GM23338 (cell line): ENCODE measurements around the gene CTNNA2. TPM values are rescaled to one million over a fixed set of nuclear protein-coding genes. Genes with fewer than 3 reads are reported as not detected.

ENCODE experiments used
- ATAC-seq: fragments of 200-7000 bp; cut with Tn5 transposase; 3 replicates; pipeline ENCODE4 v1.9.1; 2020
- DNase-seq: peaks from one replicate; pipeline ENCODE4 v3.0.0-alpha.2; 2015; ENCODE audit warnings: low spot score
- H2AFZ ChIP-seq: fragments of 200-600 bp; sonication (generic); 2 replicates; pipeline ENCODE4 v1.8.0; 2016; ENCODE audit warnings: antibody characterized with exemption, mild to moderate bottlenecking, moderate library complexity
- H3F3A ChIP-seq: fragments of 200-600 bp; sonication (generic); replicated peaks from 2 replicates; pipeline ENCODE4 v1.8.0; 2017; ENCODE audit warnings: antibody characterized with exemption, mixed run types, low read depth
- H3K27ac ChIP-seq: fragments of 200-600 bp; sonication (generic); 2 replicates; pipeline ENCODE4 v1.6.1; 2016; ENCODE audit warnings: low read depth
- H3K27me3 ChIP-seq: fragments of 200-600 bp; sonication (generic); 2 replicates; pipeline ENCODE4 v1.8.0; 2016; ENCODE audit warnings: mild to moderate bottlenecking, mixed run types, moderate library complexity; ENCODE audit not compliant: insufficient read depth
- H3K36me3 ChIP-seq: fragments of 200-600 bp; sonication (generic); 2 replicates; pipeline ENCODE4 v1.8.0; 2016; ENCODE audit warnings: mild to moderate bottlenecking; ENCODE audit not compliant: insufficient read depth
- H3K4me1 ChIP-seq: fragments of 200-600 bp; sonication (generic); 2 replicates; pipeline ENCODE4 v1.8.0; 2016; ENCODE audit warnings: mild to moderate bottlenecking, moderate library complexity; ENCODE audit not compliant: insufficient read depth
- H3K4me2 ChIP-seq: fragments of 200-600 bp; sonication (generic); 2 replicates; pipeline ENCODE4 v1.7.1; 2017; ENCODE audit warnings: mixed run types
- H3K4me3 ChIP-seq: fragments of 200-600 bp; sonication (generic); 2 replicates; pipeline ENCODE4 v1.6.1; 2016; ENCODE audit warnings: mixed run types
- H3K79me2 ChIP-seq: fragments of 200-600 bp; sonication (generic); replicated peaks from 2 replicates; pipeline ENCODE4 v1.8.0; 2017; ENCODE audit warnings: mild to moderate bottlenecking; ENCODE audit not compliant: insufficient read depth
- H3K9me2 ChIP-seq: fragments of 200-600 bp; sonication (generic); 2 replicates; pipeline ENCODE4 v1.8.0; 2017; ENCODE audit not compliant: insufficient read depth
- H4K20me1 ChIP-seq: fragments of 200-600 bp; sonication (generic); replicated peaks from 2 replicates; pipeline ENCODE4 v1.8.0; 2017; ENCODE audit warnings: mild to moderate bottlenecking; ENCODE audit not compliant: insufficient read depth
- H3K27ac Mint-ChIP-seq: 2 replicates; pipeline ENCODE4 v1.8.0; 2020; ENCODE audit warnings: inconsistent platforms, mild to moderate bottlenecking, moderate library complexity, mixed read lengths
- H3K27me3 Mint-ChIP-seq: 3 replicates; pipeline ENCODE4 v1.8.0; 2022; ENCODE audit warnings: low read depth, mild to moderate bottlenecking, moderate library complexity, mixed read lengths, inconsistent platforms; ENCODE audit not compliant: insufficient read depth, poor library complexity
- H3K36me3 Mint-ChIP-seq: 3 replicates; pipeline ENCODE4 v1.8.0; 2021; ENCODE audit warnings: low read depth, mild to moderate bottlenecking, inconsistent platforms, moderate library complexity, mixed read lengths
- H3K4me1 Mint-ChIP-seq: 3 replicates; pipeline ENCODE4 v1.8.0; 2020; ENCODE audit warnings: mild to moderate bottlenecking, inconsistent platforms, mixed read lengths
- H3K4me3 Mint-ChIP-seq: 3 replicates; pipeline ENCODE4 v1.8.0; 2021; ENCODE audit warnings: moderate library complexity, mild to moderate bottlenecking, inconsistent platforms, mixed read lengths
- H3K9me3 Mint-ChIP-seq: 3 replicates; pipeline ENCODE4 v1.8.0; 2020; ENCODE audit warnings: moderate library complexity, mild to moderate bottlenecking, inconsistent platforms, mixed read lengths
- CREB1 ChIP-seq: fragments of 250-450 bp; sonication (Bioruptor Pico); IDR thresholded peaks from 2 replicates; pipeline ENCODE4 v1.5.0; 2020; ENCODE audit warnings: low read depth, mild to moderate bottlenecking, moderate library complexity
- EZH2 ChIP-seq: fragments of 200-600 bp; sonication (generic); IDR thresholded peaks from one replicate; pipeline ENCODE4 v1.8.0; 2017; ENCODE audit warnings: antibody characterized with exemption, mild to moderate bottlenecking, low read depth; ENCODE audit not compliant: unreplicated experiment
- EZH2phosphoT487 ChIP-seq: fragments of 200-600 bp; sonication (generic); IDR thresholded peaks from one replicate; pipeline ENCODE4 v1.8.1; 2018; ENCODE audit warnings: antibody characterized with exemption; ENCODE audit not compliant: unreplicated experiment
- JUNB ChIP-seq: IDR thresholded peaks from one replicate; pipeline ENCODE4 v1.6.1; 2016; ENCODE audit warnings: antibody characterized with exemption; ENCODE audit not compliant: unreplicated experiment
- NANOG ChIP-seq: IDR thresholded peaks from 2 replicates; pipeline ENCODE4 v1.6.1; 2016; ENCODE audit warnings: antibody characterized with exemption, borderline replicate concordance
- POLR2AphosphoS5 ChIP-seq: IDR thresholded peaks from 2 replicates; pipeline ENCODE4 v1.6.1; 2016; ENCODE audit warnings: antibody characterized with exemption, low read depth
- STAT1 ChIP-seq: IDR thresholded peaks from one replicate; pipeline ENCODE4 v1.6.1; 2016; ENCODE audit warnings: antibody characterized with exemption; ENCODE audit not compliant: unreplicated experiment
- ZNF114 ChIP-seq: fragments of 250-450 bp; sonication (Bioruptor Pico); IDR thresholded peaks from 2 replicates; pipeline ENCODE4 v1.5.0; 2020; ENCODE audit warnings: mild to moderate bottlenecking, moderate library complexity
- ZNF331 ChIP-seq: fragments of 250-450 bp; sonication (Bioruptor Pico); IDR thresholded peaks from 2 replicates; pipeline ENCODE4 v1.5.0; 2020; ENCODE audit warnings: low read depth, mild to moderate bottlenecking, moderate library complexity
- polyA plus RNA-seq: library from polyadenylated mRNA; unstranded; fragments of >200 nt; fragmentation: Nextera tagmentation; extraction: Ambion mirVana; gene quantifications from 2 replicates; pipeline ENCODE4 v1.2.1, GENCODE V29; 2016
- total RNA-seq: library from RNA; depleted of rRNA; stranded (reverse); fragments of >200 nt; shearing (Covaris generic); gene quantifications from 2 replicates; pipeline ENCODE4 v1.2.3, GENCODE V29; 2014
- TF ChIP-seq, protein P1 (sequence below): IDR thresholded peaks from one replicate; pipeline ENCODE4 v1.6.1; 2018; ENCODE audit warnings: antibody characterized with exemption; ENCODE audit not compliant: unreplicated experiment
- TF ChIP-seq, protein P2 (sequence below): IDR thresholded peaks from 2 replicates; pipeline ENCODE4 v1.6.1; 2016; ENCODE audit warnings: antibody characterized with exemption
- TF ChIP-seq, protein P3 (sequence below), 2 experiments: fragments of 200-600 bp in 1 of 2; sonication (generic) in 1 of 2; conservative IDR thresholded peaks; 2 replicates each; pipeline versions ENCODE4 v1.5.1 to v1.6.1; 2016 to 2017; ENCODE audit warnings: antibody characterized with exemption in 2 of 2, low read depth in 2 of 2, mild to moderate bottlenecking in 2 of 2, moderate library complexity in 1 of 2
- TF ChIP-seq, protein P4 (sequence below): fragments of 250-450 bp; sonication (Bioruptor Pico); IDR thresholded peaks from 2 replicates; pipeline ENCODE4 v1.5.0; 2020; ENCODE audit warnings: mild to moderate bottlenecking, moderate library complexity

Gene CTNNA2
- total and polyA plus RNA-seq, 2 experiments from 2014 or later = 6.4 to 15.6 TPM

DNA sequence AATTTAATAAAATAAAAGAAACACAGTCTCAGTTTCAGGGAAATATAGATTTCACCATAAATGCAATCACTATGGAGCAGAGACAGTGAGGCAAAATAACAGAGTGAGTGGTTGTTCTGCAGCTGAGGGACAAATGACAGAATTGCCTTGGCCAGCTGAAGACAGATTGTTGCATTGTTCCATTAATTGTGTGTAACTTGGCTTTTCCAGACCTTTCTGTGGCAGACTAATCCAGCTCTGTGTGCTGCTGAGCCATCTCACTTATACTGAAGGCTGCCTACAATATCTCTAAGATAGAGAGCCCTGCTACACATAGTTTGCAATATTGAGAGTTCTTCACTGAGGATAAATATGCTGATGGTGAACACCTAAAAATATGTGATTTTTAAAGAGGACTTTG, 780.2 kb downstream of the CTNNA2 start:
- Histone ChIP-seq H3K4me3 (no peak overlapping the region), H3F3A (no peaks in the 10 kb centered on the region), H4K20me1 (no peaks in the 10 kb centered on the region; the same call in 1 of the 2 replicates), H3K36me3 (no peaks in the 10 kb centered on the region), H3K4me2 (no peak overlapping the region), H3K9me2 (peaks cover 5% of the 10 kb centered on the region; the same call in 1 of the 2 replicates), H2AFZ (no peak overlapping the region), H3K27me3 (no peaks in the 10 kb centered on the region), H3K27ac (no peak overlapping the region), H3K79me2 (no peaks in the 10 kb centered on the region), H3K4me1 (peaks cover under 1% of the 10 kb centered on the region)
- peaks cover 9% of the 10 kb centered on the region for H3K4me1 Mint-ChIP-seq
- DNase-seq (no peak), ATAC-seq (no peak)
- H3K9me3 Mint-ChIP-seq = no peaks in the 10 kb centered on the region
- H3K36me3 Mint-ChIP-seq = no peaks in the 10 kb centered on the region
- no peak for TF ChIP-seq STAT1
- TF ChIP-seq, protein P1, sequence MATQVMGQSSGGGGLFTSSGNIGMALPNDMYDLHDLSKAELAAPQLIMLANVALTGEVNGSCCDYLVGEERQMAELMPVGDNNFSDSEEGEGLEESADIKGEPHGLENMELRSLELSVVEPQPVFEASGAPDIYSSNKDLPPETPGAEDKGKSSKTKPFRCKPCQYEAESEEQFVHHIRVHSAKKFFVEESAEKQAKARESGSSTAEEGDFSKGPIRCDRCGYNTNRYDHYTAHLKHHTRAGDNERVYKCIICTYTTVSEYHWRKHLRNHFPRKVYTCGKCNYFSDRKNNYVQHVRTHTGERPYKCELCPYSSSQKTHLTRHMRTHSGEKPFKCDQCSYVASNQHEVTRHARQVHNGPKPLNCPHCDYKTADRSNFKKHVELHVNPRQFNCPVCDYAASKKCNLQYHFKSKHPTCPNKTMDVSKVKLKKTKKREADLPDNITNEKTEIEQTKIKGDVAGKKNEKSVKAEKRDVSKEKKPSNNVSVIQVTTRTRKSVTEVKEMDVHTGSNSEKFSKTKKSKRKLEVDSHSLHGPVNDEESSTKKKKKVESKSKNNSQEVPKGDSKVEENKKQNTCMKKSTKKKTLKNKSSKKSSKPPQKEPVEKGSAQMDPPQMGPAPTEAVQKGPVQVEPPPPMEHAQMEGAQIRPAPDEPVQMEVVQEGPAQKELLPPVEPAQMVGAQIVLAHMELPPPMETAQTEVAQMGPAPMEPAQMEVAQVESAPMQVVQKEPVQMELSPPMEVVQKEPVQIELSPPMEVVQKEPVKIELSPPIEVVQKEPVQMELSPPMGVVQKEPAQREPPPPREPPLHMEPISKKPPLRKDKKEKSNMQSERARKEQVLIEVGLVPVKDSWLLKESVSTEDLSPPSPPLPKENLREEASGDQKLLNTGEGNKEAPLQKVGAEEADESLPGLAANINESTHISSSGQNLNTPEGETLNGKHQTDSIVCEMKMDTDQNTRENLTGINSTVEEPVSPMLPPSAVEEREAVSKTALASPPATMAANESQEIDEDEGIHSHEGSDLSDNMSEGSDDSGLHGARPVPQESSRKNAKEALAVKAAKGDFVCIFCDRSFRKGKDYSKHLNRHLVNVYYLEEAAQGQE = no peak
- no peak for TF ChIP-seq EZH2
- TF ChIP-seq, protein P2, sequence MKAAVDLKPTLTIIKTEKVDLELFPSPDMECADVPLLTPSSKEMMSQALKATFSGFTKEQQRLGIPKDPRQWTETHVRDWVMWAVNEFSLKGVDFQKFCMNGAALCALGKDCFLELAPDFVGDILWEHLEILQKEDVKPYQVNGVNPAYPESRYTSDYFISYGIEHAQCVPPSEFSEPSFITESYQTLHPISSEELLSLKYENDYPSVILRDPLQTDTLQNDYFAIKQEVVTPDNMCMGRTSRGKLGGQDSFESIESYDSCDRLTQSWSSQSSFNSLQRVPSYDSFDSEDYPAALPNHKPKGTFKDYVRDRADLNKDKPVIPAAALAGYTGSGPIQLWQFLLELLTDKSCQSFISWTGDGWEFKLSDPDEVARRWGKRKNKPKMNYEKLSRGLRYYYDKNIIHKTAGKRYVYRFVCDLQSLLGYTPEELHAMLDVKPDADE = no peak
- TF ChIP-seq CREB1 (CRISPR knock-in tag) = no peak
- no peak for TF ChIP-seq ZNF114 (CRISPR knock-in tag)
- TF ChIP-seq ZNF331 (CRISPR knock-in tag) = no peak
- TF ChIP-seq EZH2phosphoT487 = no peak
- TF ChIP-seq NANOG = no peak
- TF ChIP-seq, protein P3, sequence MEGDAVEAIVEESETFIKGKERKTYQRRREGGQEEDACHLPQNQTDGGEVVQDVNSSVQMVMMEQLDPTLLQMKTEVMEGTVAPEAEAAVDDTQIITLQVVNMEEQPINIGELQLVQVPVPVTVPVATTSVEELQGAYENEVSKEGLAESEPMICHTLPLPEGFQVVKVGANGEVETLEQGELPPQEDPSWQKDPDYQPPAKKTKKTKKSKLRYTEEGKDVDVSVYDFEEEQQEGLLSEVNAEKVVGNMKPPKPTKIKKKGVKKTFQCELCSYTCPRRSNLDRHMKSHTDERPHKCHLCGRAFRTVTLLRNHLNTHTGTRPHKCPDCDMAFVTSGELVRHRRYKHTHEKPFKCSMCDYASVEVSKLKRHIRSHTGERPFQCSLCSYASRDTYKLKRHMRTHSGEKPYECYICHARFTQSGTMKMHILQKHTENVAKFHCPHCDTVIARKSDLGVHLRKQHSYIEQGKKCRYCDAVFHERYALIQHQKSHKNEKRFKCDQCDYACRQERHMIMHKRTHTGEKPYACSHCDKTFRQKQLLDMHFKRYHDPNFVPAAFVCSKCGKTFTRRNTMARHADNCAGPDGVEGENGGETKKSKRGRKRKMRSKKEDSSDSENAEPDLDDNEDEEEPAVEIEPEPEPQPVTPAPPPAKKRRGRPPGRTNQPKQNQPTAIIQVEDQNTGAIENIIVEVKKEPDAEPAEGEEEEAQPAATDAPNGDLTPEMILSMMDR (conservative IDR thresholded peaks at IDR 0.05; ENCODE audit: low read depth in 2 of 2) = no peak
- no peak for TF ChIP-seq JUNB
- TF ChIP-seq, protein P4, sequence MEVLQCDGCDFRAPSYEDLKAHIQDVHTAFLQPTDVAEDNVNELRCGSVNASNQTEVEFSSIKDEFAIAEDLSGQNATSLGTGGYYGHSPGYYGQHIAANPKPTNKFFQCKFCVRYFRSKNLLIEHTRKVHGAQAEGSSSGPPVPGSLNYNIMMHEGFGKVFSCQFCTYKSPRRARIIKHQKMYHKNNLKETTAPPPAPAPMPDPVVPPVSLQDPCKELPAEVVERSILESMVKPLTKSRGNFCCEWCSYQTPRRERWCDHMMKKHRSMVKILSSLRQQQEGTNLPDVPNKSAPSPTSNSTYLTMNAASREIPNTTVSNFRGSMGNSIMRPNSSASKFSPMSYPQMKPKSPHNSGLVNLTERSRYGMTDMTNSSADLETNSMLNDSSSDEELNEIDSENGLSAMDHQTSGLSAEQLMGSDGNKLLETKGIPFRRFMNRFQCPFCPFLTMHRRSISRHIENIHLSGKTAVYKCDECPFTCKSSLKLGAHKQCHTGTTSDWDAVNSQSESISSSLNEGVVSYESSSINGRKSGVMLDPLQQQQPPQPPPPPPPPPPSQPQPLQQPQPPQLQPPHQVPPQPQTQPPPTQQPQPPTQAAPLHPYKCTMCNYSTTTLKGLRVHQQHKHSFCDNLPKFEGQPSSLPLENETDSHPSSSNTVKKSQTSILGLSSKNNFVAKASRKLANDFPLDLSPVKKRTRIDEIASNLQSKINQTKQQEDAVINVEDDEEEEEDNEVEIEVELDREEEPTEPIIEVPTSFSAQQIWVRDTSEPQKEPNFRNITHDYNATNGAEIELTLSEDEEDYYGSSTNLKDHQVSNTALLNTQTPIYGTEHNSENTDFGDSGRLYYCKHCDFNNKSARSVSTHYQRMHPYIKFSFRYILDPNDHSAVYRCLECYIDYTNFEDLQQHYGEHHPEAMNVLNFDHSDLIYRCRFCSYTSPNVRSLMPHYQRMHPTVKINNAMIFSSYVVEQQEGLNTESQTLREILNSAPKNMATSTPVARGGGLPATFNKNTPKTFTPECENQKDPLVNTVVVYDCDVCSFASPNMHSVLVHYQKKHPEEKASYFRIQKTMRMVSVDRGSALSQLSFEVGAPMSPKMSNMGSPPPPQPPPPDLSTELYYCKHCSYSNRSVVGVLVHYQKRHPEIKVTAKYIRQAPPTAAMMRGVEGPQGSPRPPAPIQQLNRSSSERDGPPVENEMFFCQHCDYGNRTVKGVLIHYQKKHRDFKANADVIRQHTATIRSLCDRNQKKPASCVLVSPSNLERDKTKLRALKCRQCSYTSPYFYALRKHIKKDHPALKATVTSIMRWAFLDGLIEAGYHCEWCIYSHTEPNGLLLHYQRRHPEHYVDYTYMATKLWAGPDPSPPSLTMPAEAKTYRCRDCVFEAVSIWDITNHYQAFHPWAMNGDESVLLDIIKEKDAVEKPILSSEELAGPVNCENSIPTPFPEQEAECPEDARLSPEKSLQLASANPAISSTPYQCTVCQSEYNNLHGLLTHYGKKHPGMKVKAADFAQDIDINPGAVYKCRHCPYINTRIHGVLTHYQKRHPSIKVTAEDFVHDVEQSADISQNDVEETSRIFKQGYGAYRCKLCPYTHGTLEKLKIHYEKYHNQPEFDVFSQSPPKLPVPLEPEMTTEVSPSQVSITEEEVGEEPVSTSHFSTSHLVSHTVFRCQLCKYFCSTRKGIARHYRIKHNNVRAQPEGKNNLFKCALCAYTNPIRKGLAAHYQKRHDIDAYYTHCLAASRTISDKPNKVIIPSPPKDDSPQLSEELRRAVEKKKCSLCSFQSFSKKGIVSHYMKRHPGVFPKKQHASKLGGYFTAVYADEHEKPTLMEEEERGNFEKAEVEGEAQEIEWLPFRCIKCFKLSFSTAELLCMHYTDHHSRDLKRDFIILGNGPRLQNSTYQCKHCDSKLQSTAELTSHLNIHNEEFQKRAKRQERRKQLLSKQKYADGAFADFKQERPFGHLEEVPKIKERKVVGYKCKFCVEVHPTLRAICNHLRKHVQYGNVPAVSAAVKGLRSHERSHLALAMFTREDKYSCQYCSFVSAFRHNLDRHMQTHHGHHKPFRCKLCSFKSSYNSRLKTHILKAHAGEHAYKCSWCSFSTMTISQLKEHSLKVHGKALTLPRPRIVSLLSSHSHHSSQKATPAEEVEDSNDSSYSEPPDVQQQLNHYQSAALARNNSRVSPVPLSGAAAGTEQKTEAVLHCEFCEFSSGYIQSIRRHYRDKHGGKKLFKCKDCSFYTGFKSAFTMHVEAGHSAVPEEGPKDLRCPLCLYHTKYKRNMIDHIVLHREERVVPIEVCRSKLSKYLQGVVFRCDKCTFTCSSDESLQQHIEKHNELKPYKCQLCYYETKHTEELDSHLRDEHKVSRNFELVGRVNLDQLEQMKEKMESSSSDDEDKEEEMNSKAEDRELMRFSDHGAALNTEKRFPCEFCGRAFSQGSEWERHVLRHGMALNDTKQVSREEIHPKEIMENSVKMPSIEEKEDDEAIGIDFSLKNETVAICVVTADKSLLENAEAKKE (CRISPR knock-in tag) = no peak
- no peak for TF ChIP-seq POLR2AphosphoS5
- H3K4me3 Mint-ChIP-seq = no peak overlapping the region
- no peaks in the 10 kb centered on the region for H3K27me3 Mint-ChIP-seq
- H3K27ac Mint-ChIP-seq = no peak overlapping the region
